Upper lobe of left lung (tissue), 4 donors: ENCODE data around the gene TSSK3.

Source experiments
- CTCF ChIP-seq, 6 experiments: fragments of 450-650 bp in 4 of 6; fragments of 200-600 bp in 2 of 6; sonication (generic) in 2 of 6; IDR thresholded peaks; one replicate each; pipeline ENCODE4 v1.5.1; 2016 to 2019; ENCODE audit warnings: antibody characterized with exemption in 6 of 6
- EP300 ChIP-seq, 4 donors: sonication (generic); formaldehyde crosslinking; IDR thresholded peaks; one replicate each; pipeline ENCODE4 v1.5.1; 2017; ENCODE audit warnings: antibody characterized with exemption in 4 of 4, control low read depth in 2 of 4
- POLR2A ChIP-seq, 4 donors: fragments of 450-650 bp; IDR thresholded peaks; one replicate each; pipeline ENCODE4 v1.5.1; 2016 to 2017; ENCODE audit warnings: antibody characterized with exemption in 4 of 4, mild to moderate bottlenecking in 2 of 4
- POLR2AphosphoS5 ChIP-seq, 2 donors: sonication (generic); formaldehyde crosslinking; IDR thresholded peaks; one replicate each; pipeline ENCODE4 v1.5.1; 2017; ENCODE audit warnings: antibody characterized with exemption in 2 of 2

- TF ChIP-seq CTCF (IDR thresholded peaks at IDR 0.05) (no peak), POLR2A (IDR thresholded peaks at IDR 0.05) (no peak), EP300 (IDR thresholded peaks at IDR 0.05) (no peak), POLR2AphosphoS5 (IDR thresholded peaks at IDR 0.05) (no peak)
Observed at GRCh38 chr1:32405672-32406467, 43.5 kb downstream of the TSSK3 start.
